ENCODE measurements around the gene RFNG.

DNA sequence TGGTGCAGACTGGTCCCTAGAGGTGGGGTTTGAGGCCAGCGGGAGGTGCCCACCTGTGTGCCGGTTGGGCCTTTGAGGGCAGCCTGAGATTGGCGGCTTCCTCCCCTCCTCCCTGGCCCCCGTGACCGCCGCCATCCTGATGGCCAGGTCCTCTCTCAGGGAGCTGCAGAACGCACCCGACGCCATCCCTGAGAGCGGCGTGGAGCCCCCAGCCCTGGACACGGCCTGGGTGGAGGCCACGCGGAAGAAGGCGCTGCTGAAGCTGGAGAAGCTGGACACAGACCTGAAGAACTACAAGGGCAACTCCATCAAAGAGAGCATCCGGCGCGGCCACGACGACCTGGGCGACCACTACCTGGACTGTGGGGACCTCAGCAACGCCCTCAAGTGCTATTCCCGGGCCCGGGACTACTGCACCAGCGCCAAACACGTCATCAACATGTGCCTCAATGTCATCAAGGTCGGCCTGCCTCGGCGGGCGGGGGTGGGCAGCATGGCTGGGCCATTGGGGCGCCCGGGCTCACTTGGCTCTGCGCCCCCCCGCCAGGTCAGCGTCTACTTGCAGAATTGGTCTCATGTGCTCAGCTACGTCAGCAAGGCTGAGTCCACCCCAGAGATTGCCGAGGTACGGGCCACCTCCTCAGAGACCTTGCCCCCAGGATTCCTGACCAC is 2.9 kb upstream of the RFNG start:
- TF ChIP-seq, protein P1, sequence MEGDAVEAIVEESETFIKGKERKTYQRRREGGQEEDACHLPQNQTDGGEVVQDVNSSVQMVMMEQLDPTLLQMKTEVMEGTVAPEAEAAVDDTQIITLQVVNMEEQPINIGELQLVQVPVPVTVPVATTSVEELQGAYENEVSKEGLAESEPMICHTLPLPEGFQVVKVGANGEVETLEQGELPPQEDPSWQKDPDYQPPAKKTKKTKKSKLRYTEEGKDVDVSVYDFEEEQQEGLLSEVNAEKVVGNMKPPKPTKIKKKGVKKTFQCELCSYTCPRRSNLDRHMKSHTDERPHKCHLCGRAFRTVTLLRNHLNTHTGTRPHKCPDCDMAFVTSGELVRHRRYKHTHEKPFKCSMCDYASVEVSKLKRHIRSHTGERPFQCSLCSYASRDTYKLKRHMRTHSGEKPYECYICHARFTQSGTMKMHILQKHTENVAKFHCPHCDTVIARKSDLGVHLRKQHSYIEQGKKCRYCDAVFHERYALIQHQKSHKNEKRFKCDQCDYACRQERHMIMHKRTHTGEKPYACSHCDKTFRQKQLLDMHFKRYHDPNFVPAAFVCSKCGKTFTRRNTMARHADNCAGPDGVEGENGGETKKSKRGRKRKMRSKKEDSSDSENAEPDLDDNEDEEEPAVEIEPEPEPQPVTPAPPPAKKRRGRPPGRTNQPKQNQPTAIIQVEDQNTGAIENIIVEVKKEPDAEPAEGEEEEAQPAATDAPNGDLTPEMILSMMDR (IDR thresholded peaks at IDR 0.05), result no peak
- no peak for TF ChIP-seq POLR2A (IDR thresholded peaks at IDR 0.05)

Measured in uterus (tissue), 2 donors.